GM19193 (cell line): ENCODE measurements around the gene CCDC24.

Source experiments
- POLR2A ChIP-seq: IDR thresholded peaks from 4 replicates; pipeline ENCODE4 v1.6.1; 2011; ENCODE audit not compliant: insufficient read depth, insufficient read length; ENCODE audit errors: extremely low read depth

CCDC24 gene

GRCh38 chr1:43958351-43959255 lies 32.8 kb upstream of the CCDC24 start:
- TF ChIP-seq POLR2A = no peak

- TF ChIP-seq POLR2A = no peak
Observed at GRCh38 chr1:43960798-43961197, 30.6 kb upstream of the CCDC24 start.

- no peak for TF ChIP-seq POLR2A
Observed at GRCh38 chr1:43961692-43962091, 29.7 kb upstream of the CCDC24 start.

GRCh38 chr1:43962324-43962723 lies 29.1 kb upstream of the CCDC24 start:
- no peak for TF ChIP-seq POLR2A

GRCh38 chr1:43963006-43963405 lies 28.4 kb upstream of the CCDC24 start:
- no peak for TF ChIP-seq POLR2A

- TF ChIP-seq POLR2A = no peak
Observed at GRCh38 chr1:43963890-43964289, 27.5 kb upstream of the CCDC24 start.

GRCh38 chr1:43965316-43965715 lies 26.1 kb upstream of the CCDC24 start:
- no peak for TF ChIP-seq POLR2A

- no peak for TF ChIP-seq POLR2A
Observed at GRCh38 chr1:43968348-43968948, 23.0 kb upstream of the CCDC24 start.

GRCh38 chr1:43969416-43969745 lies 22.0 kb upstream of the CCDC24 start:
- TF ChIP-seq POLR2A = no peak

- TF ChIP-seq POLR2A = peak; percentile 60
Observed at GRCh38 chr1:43969746-43970466, 21.5 kb upstream of the CCDC24 start, which contains the start of gene DPH2. TSS of gene DPH2 (plus strand) at chr1:43970010. CDS start at chr1:43970176, 166 bp downstream.

GRCh38 chr1:43970502-43970901 lies 20.9 kb upstream of the CCDC24 start:
- no peak for TF ChIP-seq POLR2A

- TF ChIP-seq POLR2A = no peak
Observed at GRCh38 chr1:43970911-43971310, 20.5 kb upstream of the CCDC24 start.

- no peak for TF ChIP-seq POLR2A
Observed at GRCh38 chr1:43971336-43971980, 19.9 kb upstream of the CCDC24 start.

GRCh38 chr1:43973981-43974442 lies 17.4 kb upstream of the CCDC24 start:
- no peak for TF ChIP-seq POLR2A
